ENCODE measurements around the gene ACSM2B.
"Not testable (repeated sequence)": the region's sequence is repeated elsewhere in the genome, so short reads cannot be mapped to it uniquely, and the experiment has no call there.

The ACSM2B gene

DNA sequence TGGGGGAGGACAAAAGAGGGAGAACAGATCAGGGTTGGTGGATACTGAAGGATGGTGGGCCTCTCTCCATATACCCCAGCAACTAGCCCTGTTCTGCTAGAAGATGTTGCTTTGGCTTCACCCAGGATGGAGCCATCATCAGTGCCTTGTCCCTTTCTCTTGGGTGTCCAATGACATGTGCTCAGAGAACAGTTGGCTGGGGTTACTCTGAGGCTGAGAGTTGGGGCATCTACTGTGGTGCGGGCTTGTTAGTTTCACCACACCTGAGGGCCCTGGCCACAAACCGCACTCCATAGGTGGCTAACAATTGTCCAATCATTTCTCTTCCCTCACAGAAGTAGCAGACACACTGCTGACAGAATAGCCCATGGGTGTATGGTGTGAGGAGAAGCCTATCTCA lies 18.9 kb upstream of the ACSM2B start:
- not testable (repeated sequence) for DNase-seq (ENCODE audit: low spot score)

- not testable (repeated sequence) for DNase-seq (ENCODE audit: low spot score)
Measured at GRCh38 chr16:20592780-20593179, 16.6 kb upstream of the ACSM2B start.

DNA sequence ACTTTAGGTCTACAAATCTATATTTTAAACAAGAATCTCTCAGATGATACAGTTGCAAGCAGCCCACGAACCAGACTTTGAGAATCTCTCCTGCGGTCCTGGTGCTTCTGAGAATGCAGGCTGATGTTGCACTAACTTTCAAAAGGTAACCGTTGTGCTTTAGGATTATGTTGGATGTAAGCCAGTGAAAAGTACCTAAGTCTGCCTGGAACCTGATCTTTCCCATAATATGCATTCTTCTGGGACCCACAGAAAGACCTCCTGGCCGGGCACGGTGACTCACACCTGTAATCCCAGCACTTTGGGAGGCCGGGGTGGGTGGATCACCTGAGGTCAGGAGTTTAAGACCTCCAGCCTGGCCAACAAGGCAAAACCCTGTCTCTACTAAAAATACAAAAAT lies 13.3 kb upstream of the ACSM2B start:
- not testable (repeated sequence) for DNase-seq (ENCODE audit: low spot score)

DNA sequence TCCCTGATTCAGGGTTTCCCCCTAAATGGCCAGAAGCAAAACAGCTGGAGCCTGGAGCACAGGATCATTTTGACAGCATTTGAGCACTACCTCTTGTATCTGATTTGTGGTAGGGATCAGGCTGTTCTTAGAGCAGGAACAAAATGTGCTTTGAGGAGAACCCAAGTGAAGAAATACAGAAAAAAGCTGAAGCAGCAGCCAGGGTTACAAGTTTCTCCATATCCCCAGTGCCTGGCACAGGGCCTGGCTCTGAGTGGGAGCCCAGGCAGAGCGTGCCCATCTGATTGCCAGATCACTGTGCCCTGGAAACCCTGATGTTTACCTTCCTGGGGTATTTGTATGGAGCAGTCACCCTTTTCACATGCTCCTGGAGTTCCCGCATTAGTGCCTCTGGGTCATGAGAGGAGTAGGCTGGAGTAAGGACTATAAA lies 11.5 kb upstream of the ACSM2B start:
- not testable (repeated sequence) for DNase-seq (ENCODE audit: low spot score)

GRCh38 chr16:20586716-20587115 lies 10.5 kb upstream of the ACSM2B start:
- DNase-seq (ENCODE audit: low spot score) = not testable (repeated sequence)

GRCh38 chr16:20586112-20586511 lies 9.9 kb upstream of the ACSM2B start:
- not testable (repeated sequence) for DNase-seq (ENCODE audit: low spot score)

DNA sequence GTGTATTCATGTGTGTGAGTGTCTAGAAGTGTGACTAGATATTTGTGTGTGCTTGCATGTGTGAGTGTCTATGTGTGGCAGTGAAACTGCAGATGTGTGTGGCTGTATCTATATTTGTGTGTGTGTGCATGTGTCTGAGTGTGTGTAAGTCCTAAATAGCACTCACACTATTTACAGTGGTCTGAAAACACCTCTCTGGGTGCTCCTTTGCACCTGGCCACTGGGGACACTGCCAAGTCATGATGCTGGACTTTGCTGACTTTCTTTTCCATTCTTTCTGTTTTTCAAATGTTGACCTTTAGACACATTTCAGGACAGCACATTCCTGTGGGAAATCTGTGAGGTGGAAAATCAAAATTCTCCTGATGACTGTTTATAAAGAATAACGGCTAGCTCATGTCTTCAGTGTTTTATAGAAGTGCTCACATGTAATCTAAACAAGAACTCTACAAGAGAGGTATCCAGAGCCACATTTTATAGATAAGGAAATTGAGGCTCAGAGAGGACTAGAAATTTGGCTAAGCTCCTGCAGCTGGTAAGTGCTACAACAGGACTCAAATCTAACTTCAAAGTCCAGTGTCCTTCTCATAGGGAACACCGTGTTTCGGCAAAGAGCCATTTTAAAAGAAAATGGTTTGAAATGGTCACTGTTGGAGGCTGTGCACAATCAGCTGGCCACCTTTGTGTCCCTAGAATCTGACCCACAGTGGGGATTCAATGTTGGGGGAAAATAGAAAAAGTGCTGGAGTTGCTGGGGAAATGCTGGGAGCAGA lies 4.5 kb upstream of the ACSM2B start:
- DNase-seq (ENCODE audit: low spot score) = not testable (repeated sequence)

DNA sequence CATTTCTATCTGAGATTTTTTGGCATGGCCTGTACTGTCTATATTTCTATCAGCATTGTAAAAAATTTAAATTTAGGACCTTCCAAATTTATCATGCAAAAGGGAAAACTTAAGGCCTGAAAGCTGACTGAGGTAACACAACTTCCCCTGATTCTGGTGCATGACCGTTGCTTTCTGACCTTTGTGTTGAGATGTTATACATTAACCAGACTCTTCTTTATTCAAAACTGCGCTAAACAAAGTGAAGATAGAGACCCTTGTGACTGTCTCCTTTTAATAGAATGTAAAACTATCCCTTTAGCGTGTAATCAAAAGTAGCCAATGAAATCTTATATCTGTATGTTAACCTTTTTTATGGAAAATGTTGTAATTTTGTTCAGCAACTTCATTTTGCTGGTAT lies 1.9 kb upstream of the ACSM2B start:
- DNase-seq (ENCODE audit: low spot score) = not testable (repeated sequence)

DNA sequence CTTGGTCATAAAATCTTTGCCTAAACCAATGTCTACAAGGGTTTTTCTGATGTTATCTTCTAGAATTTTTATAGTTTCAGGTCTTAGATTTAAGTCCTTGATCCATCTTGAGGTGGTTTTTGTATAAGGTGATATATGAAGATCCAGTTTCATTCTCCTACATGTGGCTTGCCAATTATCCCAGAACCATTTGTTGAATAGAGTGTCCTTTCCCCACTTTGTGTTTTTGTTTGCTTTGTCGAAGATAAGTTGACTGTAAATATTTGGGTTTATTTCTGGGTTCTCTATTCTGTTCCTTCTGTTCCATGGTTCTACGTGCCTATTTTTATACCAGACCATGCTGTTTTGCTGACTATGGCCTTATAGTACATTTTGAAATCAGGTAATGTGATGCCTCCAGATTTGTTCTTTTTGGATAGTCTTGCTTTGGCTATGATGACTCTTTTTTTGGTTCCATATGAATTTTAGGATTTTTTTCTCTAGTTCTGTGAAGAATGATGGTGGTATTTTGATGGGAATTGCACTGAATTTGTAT lies 7.0 kb downstream of the ACSM2B start:
- DNase-seq (ENCODE audit: low spot score) = not testable (repeated sequence)

DNA sequence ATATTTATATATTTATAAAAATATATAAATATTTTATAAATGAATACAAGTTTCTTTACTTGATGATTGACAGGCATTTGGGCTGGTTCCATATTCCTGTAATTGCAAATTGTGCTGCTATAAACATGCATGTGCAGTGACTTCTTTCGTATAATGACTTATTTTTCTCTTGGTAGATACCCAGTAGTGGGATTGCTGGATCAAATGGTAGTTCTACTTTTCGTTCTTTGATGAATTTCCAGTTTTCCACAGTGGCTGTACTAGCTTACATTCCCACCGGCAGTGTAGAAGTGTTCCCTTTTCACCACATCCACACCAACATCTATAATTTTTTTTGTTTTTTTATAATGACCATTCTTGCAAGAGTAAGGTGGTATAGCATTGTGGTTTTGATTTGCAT lies 7.8 kb downstream of the ACSM2B start:
- no peak for DNase-seq (ENCODE audit: low spot score)

DNA sequence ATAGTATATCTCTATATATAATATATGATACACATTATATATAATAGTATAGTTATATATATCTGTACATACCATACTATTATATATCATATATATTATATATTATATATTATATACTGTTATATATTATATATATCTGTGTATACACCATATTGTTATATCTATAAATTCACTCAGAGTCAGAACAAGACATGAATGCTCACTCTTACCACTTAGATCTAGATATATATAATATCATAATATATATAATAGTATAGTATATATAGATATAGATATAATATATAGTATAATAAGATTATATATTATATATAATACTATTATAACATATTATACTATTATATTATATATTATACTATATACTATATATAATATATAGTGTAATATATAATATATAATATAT lies 9.3 kb downstream of the ACSM2B start:
- DNase-seq (ENCODE audit: low spot score) = no peak

DNA sequence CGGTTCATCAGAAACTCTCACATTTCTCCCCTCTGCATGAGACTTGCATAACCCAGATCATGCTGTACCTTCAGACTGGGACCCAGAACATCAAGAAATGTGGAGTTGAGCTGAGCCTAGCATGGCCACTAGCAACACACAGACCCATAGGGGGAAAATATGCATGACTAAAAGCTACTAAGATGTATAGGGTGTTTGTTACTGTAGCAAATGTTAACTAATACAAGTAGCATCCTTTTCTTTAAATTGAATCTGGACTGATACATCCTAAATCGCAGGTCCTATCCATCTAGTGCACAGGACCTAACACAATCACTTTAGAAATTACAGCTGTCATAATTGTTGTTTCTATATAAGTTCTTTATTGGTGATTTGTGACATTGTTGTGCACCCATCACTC lies 10.8 kb downstream of the ACSM2B start:
- not testable (repeated sequence) for DNase-seq (ENCODE audit: low spot score)

DNA sequence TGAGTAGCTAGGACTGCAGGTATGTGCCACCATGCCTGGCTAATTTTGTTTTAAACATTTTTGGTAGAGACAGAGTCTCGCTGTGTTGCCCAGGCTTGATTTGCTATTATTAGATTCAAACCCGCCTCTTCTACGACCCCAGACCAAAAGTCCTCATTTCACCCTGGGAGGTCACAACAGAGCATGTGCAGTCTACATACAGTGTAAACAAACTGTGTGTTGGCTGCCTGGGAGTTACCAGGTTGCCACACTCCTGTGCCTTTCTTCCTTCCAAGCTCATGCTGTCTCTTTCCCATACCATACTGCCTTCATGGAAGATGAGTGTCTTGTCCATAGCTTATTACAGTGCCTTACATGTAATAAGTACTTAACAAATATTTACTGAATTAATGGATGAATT lies 11.9 kb downstream of the ACSM2B start:
- DNase-seq (ENCODE audit: low spot score) = not testable (repeated sequence)

- DNase-seq (ENCODE audit: low spot score) = not testable (repeated sequence)
Measured at GRCh38 chr16:20555628-20556027, 20.5 kb downstream of the ACSM2B start.

GRCh38 chr16:20554689-20555088 lies 21.5 kb downstream of the ACSM2B start:
- not testable (repeated sequence) for DNase-seq (ENCODE audit: low spot score)

DNA sequence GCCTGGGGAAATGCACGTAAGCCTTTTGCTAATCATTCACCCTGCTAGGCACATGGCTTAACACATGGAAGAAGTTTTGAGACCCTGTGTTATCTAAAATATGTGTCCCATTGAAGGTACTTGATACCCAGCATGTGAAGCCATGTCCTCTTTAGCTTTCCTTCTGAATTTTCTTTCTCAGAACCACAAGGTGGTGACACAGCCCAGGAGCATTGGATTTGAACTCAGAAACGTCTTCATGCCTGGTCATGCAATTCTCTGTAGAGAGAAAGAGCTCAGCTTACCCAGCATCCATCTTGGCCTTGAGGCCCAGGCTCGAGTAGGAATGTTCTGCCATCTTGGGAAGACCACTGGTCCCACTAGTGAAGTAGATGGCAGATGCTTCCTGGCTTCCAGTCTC lies 22.7 kb downstream of the ACSM2B start:
- DNase-seq (ENCODE audit: low spot score) = not testable (repeated sequence)

DNA sequence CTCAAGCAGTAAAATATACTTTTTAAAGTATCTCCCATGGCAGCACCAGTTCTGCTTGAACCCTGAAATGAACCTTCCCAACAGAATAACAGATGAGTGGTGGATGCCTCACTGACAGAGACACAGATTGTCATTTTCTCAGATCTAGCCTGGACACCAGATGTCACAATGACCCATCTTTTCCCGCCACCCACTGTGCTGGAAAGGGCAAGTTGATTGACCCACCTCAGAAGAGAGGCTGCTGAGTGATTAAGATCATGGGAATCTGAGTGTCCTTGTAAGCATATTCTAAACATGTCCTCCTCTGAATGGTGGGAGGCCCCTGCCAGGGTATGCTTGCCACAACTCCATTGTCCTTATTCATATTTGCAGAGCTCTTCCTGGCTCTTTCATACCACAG lies 29.2 kb downstream of the ACSM2B start:
- DNase-seq (ENCODE audit: low spot score) = not testable (repeated sequence)

GRCh38 chr16:20546278-20546853 lies 29.8 kb downstream of the ACSM2B start:
- DNase-seq (ENCODE audit: low spot score) = not testable (repeated sequence)

DNA sequence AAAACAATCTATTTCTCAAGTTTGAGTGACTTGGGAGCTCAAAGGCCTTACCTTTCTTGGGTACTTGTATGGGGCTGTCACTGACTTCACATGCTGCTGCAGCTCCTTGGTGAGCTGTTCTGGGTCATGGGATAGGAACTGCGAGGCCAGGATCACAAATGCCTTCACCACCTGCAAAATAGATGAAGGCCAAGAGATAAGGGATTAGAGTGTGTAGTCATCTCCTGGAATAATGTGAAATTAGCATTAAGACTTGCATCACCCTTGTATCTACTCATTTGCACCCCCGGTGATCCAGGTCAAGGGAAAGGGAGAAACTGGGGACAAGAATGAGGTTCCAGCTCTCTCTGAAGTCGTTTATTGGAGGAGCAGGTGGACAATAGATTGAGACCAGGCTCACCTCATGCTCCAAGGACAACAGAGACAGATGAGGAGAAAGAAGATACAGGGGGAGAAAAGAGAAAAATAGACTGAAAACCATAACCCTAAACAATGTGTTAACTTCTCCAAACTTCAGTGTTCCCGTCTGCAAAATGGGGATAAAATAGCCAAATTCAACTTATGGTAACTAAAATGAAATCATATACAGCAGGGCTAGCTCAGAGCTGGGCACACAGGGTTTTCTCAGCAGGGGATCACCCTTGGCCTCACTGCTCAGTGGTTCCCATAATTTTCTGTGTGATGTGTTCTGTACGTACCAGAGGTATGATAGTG lies 35.4 kb downstream of the ACSM2B start:
- DNase-seq (ENCODE audit: low spot score) = not testable (repeated sequence)

GRCh38 chr16:20538687-20539086 lies 37.5 kb downstream of the ACSM2B start:
- no peak for DNase-seq (ENCODE audit: low spot score)

GRCh38 chr16:20538181-20538580 lies 38.0 kb downstream of the ACSM2B start:
- DNase-seq (ENCODE audit: low spot score) = no peak

GRCh38 chr16:20536669-20537068 lies 39.5 kb downstream of the ACSM2B start:
- not testable (repeated sequence) for DNase-seq (ENCODE audit: low spot score)
